DOHH2 (cell line): Measurements from ENCODE around the gene MEIS2.

Experiments
- H3F3A ChIP-seq: fragments of 200-600 bp; sonication (generic), shearing (Covaris generic); 2 replicates; pipeline ENCODE4 v1.6.0; 2016; ENCODE audit warnings: antibody characterized with exemption, mild to moderate bottlenecking; ENCODE audit not compliant: control insufficient read depth, insufficient read depth
- H3K27ac ChIP-seq: fragments of 200-600 bp; sonication (generic); 2 replicates; pipeline ENCODE4 v1.5.1; 2014; ENCODE audit warnings: low read depth, mild to moderate bottlenecking, low read length, moderate library complexity
- H3K27me3 ChIP-seq: fragments of 200-600 bp; sonication (generic); 2 replicates; pipeline ENCODE4 v1.6.1; 2014; ENCODE audit warnings: mild to moderate bottlenecking, low read length, mixed read lengths; ENCODE audit not compliant: control insufficient read depth
- H3K36me3 ChIP-seq: fragments of 200-600 bp; sonication (generic); 2 replicates; pipeline ENCODE4 v1.6.1; 2014; ENCODE audit warnings: mild to moderate bottlenecking, low read length, moderate library complexity, mixed read lengths; ENCODE audit not compliant: control insufficient read depth
- H3K4me1 ChIP-seq: fragments of 200-600 bp; sonication (generic); 2 replicates; pipeline ENCODE4 v1.6.1; 2014; ENCODE audit warnings: mild to moderate bottlenecking, low read length, mixed read lengths; ENCODE audit not compliant: control insufficient read depth
- H3K4me2 ChIP-seq: fragments of 200-600 bp; sonication (generic); 2 replicates; pipeline ENCODE4 v1.6.0; 2014; ENCODE audit warnings: mild to moderate bottlenecking, low read length, moderate library complexity
- H3K4me3 ChIP-seq: fragments of 200-600 bp; sonication (generic); 2 replicates; pipeline ENCODE4 v1.5.1; 2014; ENCODE audit warnings: mild to moderate bottlenecking, low read length, mixed read lengths
- H3K79me2 ChIP-seq: fragments of 200-600 bp; sonication (generic); 2 replicates; pipeline ENCODE4 v1.6.1; 2014; ENCODE audit warnings: mild to moderate bottlenecking, low read length, mixed read lengths; ENCODE audit not compliant: control insufficient read depth
- H3K9me2 ChIP-seq: fragments of 200-600 bp; sonication (generic); replicated peaks from 2 replicates; pipeline ENCODE4 v1.6.1; 2014; ENCODE audit warnings: mild to moderate bottlenecking, low read length, mixed read lengths; ENCODE audit not compliant: control insufficient read depth
- H3K9me3 ChIP-seq: fragments of 200-600 bp; sonication (generic); 2 replicates; pipeline ENCODE4 v1.6.1; 2014; ENCODE audit warnings: antibody characterized with exemption, low read length, mixed read lengths; ENCODE audit not compliant: control insufficient read depth, insufficient read depth
- H4K20me1 ChIP-seq: fragments of 200-600 bp; sonication (generic); 2 replicates; pipeline ENCODE4 v1.6.0; 2014; ENCODE audit warnings: low read depth, mild to moderate bottlenecking, antibody characterized with exemption, low read length, moderate library complexity; ENCODE audit not compliant: control insufficient read depth, insufficient read depth
- CTCF ChIP-seq: fragments of 200-600 bp; sonication (generic); IDR thresholded peaks from one replicate; pipeline ENCODE4 v1.5.1; 2014; ENCODE audit warnings: antibody characterized with exemption, mild to moderate bottlenecking, low read depth, low read length; ENCODE audit not compliant: poor library complexity, severe bottlenecking
- EZH2phosphoT487 ChIP-seq: fragments of 200-600 bp; sonication (generic); IDR thresholded peaks from 2 replicates; pipeline ENCODE4 v1.6.1; 2017; ENCODE audit warnings: borderline replicate concordance, mild to moderate bottlenecking, antibody characterized with exemption, low read length, moderate library complexity, mixed read lengths

MEIS2 gene

GRCh38 chr15:37108381-37109167, 8.2 kb upstream of the MEIS2 start:
- Histone ChIP-seq H3K27ac (no peak overlapping the region), H3K9me2 (no peaks in the 10 kb centered on the region), H3K79me2 (peaks cover 9% of the 10 kb centered on the region), H3K9me3 (no peaks in the 10 kb centered on the region), H4K20me1 (no peaks in the 10 kb centered on the region), H3K27me3 (no peaks in the 10 kb centered on the region), H3K4me1 (peaks cover 4% of the 10 kb centered on the region), H3K4me2 (no peak overlapping the region), H3F3A (peaks cover 21% of the 10 kb centered on the region), H3K36me3 (no peaks in the 10 kb centered on the region), H3K4me3 (no peak overlapping the region)
- TF ChIP-seq EZH2phosphoT487 = no peak
- no peak for TF ChIP-seq CTCF

- Histone ChIP-seq H3F3A (peaks cover 21% of the 10 kb centered on the region), H3K36me3 (no peaks in the 10 kb centered on the region), H3K4me2 (no peak overlapping the region), H3K4me3 (no peak overlapping the region), H3K4me1 (peaks cover 4% of the 10 kb centered on the region), H3K79me2 (peaks cover 10% of the 10 kb centered on the region), H4K20me1 (no peaks in the 10 kb centered on the region), H3K9me3 (no peaks in the 10 kb centered on the region), H3K9me2 (no peaks in the 10 kb centered on the region), H3K27ac (no peak overlapping the region), H3K27me3 (no peaks in the 10 kb centered on the region)
- TF ChIP-seq EZH2phosphoT487 (no peak), CTCF (no peak)
These were observed 7.5 kb upstream of the MEIS2 start for GRCh38 chr15:37107744-37108380.

- H3K4me3 ChIP-seq = no peak overlapping the region
- H3K9me3 ChIP-seq = no peaks in the 10 kb centered on the region
- TF ChIP-seq CTCF (no peak), EZH2phosphoT487 (no peak)
- no peaks in the 10 kb centered on the region; the same call in 1 of the 2 replicates for H3K36me3 ChIP-seq
- H3K79me2 ChIP-seq = peaks cover 16% of the 10 kb centered on the region
- no peak overlapping the region for H3K27ac ChIP-seq
- H3K9me2 ChIP-seq = no peaks in the 10 kb centered on the region
- H3K4me1 ChIP-seq = peaks cover 11% of the 10 kb centered on the region
- H4K20me1 ChIP-seq = no peaks in the 10 kb centered on the region
- H3F3A ChIP-seq = peaks cover 21% of the 10 kb centered on the region
- H3K27me3 ChIP-seq = no peaks in the 10 kb centered on the region
- H3K4me2 ChIP-seq = no peak overlapping the region
These were observed 6.9 kb upstream of the MEIS2 start for GRCh38 chr15:37107071-37107743.
